T-helper 2 cell treated with Interferon-gamma antibody and Interleukin-4, amounts not matched to agents 5 μg/mL and 100 μg/mL, for 36 hours (primary cell): ENCODE measurements around the gene KLHL20.

Experiments used
- DNase-seq: peaks from one replicate; pipeline ENCODE4 v3.0.0; 2021; ENCODE audit warnings: low spot score
- H3K27ac Mint-ChIP-seq: one replicate; pipeline ENCODE4 v1.8.0; 2021; ENCODE audit warnings: mild to moderate bottlenecking, mixed read lengths
- H3K27me3 Mint-ChIP-seq: one replicate; pipeline ENCODE4 v1.8.0; 2021; ENCODE audit warnings: low read depth, mixed read lengths
- H3K36me3 Mint-ChIP-seq: one replicate; pipeline ENCODE4 v1.8.0; 2021; ENCODE audit warnings: low read depth, mixed read lengths
- H3K4me1 Mint-ChIP-seq: one replicate; pipeline ENCODE4 v1.8.0; 2021; ENCODE audit warnings: low read depth, mixed read lengths
- H3K4me3 Mint-ChIP-seq: one replicate; pipeline ENCODE4 v1.8.0; 2022; ENCODE audit warnings: mild to moderate bottlenecking, moderate library complexity, mixed read lengths
- H3K9me3 Mint-ChIP-seq: one replicate; pipeline ENCODE4 v1.8.0; 2021; ENCODE audit warnings: mixed read lengths

The KLHL20 gene

DNA sequence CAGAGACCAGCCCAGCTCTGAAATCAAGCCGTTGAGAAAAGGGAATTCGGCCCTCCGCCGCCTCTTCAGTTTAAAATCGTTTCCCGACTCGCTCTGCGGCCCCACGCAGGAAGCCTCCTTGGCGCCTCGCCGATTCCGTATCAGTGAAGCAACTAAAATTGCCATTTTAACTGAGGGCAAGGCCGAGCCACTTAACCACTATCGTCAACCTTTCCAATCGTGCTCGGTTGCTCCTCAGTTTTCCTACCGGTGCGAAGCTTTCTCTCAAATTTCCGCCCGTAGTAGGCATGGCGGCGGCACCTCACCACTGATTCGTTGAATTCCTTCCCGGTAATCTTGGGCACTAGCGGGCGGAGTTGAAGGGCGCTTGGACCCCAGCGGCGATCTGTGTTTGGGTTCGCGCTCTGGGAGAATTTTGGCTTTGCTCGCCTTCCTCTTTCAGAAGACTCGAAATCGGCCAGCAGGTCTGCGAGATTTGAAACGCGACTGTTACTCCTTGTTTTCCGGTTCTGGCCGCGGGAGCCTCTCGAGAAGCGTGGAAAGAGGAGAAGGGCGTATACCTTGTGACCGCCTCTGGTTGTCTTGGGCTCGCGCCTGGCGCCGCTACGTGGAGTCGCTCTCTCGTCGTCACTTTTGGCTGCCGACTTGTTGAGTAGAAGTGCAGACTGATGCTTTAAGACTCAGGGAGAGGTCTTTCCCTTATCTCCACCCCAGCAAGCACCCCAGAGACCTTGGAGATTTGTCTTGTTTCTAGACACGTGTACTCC is 109.7 kb downstream of the KLHL20 start, which contains the start of the genes CENPL and DARS2:
TSS of gene CENPL (minus strand) at position 569 of the 767 bp plus-strand sequence. CDS start 13,584 bp downstream, outside the sequence.
TSS of gene DARS2 (plus strand) at position 359 of the 767 bp plus-strand sequence. CDS start 557 bp downstream, outside the sequence.
- peaks cover 43% of the 10 kb centered on the region for H3K4me1 Mint-ChIP-seq
- no peaks in the 10 kb centered on the region for H3K9me3 Mint-ChIP-seq
- H3K36me3 Mint-ChIP-seq, result peaks cover 40% of the 10 kb centered on the region
- peak; percentile 91 for DNase-seq
- H3K4me3 Mint-ChIP-seq, result peak within 1 kb of the TSS; percentile 94
- peak within 1 kb of the TSS; percentile 98 for H3K27ac Mint-ChIP-seq
- H3K27me3 Mint-ChIP-seq, result no peaks in the 10 kb centered on the region

DNA sequence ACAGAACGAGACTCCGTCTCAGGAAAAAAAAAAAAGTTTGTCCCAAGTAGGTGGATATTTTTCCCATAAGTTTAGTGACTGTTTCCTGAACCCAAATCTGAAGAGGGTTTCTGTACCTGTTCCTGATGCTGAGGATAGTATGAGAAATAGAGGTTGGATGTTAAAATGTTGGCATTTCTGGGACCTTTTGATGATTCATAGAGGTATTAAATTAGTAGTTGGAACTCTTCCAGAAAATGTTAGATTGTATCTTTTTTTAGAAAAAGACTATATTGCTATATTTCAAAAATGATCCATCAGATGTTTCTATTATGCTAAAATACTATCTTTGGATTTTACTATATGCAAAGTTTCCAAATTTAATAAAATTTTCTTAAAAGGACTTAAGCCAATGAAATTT is 112.8 kb downstream of the KLHL20 start:
- no peaks in the 10 kb centered on the region for H3K27me3 Mint-ChIP-seq
- H3K4me3 Mint-ChIP-seq, result no peak overlapping the region
- H3K9me3 Mint-ChIP-seq, result no peaks in the 10 kb centered on the region
- DNase-seq, result no peak
- H3K27ac Mint-ChIP-seq, result no peak overlapping the region
- peaks cover 26% of the 10 kb centered on the region for H3K4me1 Mint-ChIP-seq
- peaks cover 28% of the 10 kb centered on the region for H3K36me3 Mint-ChIP-seq

DNA sequence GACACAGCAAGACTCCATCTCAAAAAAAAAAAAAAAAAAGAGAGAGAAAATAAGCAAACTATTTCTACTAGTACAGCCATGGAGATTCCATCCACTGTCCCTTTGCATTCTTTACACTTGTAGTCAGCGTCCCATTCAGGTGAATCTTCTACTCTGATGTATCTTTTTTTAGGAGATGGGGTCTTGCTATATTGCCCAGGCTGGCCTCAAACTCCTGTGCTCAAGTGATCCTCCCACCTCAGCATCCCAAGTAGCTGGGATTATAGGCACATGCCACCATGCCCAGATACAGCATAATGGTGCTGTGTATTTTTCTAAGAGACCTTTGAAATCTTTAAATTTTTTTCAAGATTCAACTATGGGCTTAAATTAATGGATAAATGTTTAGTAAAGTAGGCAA is 118.0 kb downstream of the KLHL20 start:
- Mint-ChIP-seq H3K36me3 (peaks cover 32% of the 10 kb centered on the region), H3K4me3 (no peak overlapping the region), H3K27ac (no peak overlapping the region), H3K4me1 (peaks cover 7% of the 10 kb centered on the region), H3K9me3 (no peaks in the 10 kb centered on the region), H3K27me3 (no peaks in the 10 kb centered on the region)
- DNase-seq, result no peak
